A549 (cell line): Measurements from ENCODE around the gene P2RX4. TPM values are rescaled to one million over a fixed set of nuclear protein-coding genes. Genes with fewer than 3 reads are reported as not detected.

Source experiments
- ATAC-seq, 2 experiments: fragments of 200-7000 bp in 1 of 2; fragments of >200 bp in 1 of 2; cut with Nextera tagmentation in 1 of 2; cut with Tn5 transposase in 1 of 2; 3 replicates each; pipeline versions ENCODE4 v1.8.0 to v1.9.1; 2018 to 2020; ENCODE audit warnings: mild to moderate bottlenecking in 1 of 2, moderate library complexity in 1 of 2
- CTCF ChIA-PET: fragments of 300-600 bp; sonication (Branson Sonifier 250); formaldehyde crosslinking; extraction: SDS; loops from one replicate; lab custom pipeline; 2021; ENCODE audit warnings: antibody characterized with exemption, inconsistent platforms; lab: Yijun Ruan, JAX
- POLR2A ChIA-PET: fragments of 350-600 bp; formaldehyde crosslinking; extraction: SDS; loops from one replicate; lab custom pipeline; 2021; ENCODE audit warnings: antibody characterized with exemption, inconsistent platforms; lab: Yijun Ruan, JAX
- DNase-seq, 2 experiments: peaks; one replicate each; pipeline versions ENCODE4 v3.0.0 to v3.0.0-alpha.2; 2011 to 2016; ENCODE audit warnings: low read depth in 1 of 2, low spot score in 1 of 2
- FAIRE-seq: peaks from 2 replicates; lab custom pipeline; 2011; peaks lifted over from hg19 to GRCh38; lab: Jason Lieb, UNC
- H3K27ac ChIP-seq, 2 experiments: fragments of >200 bp; sonication (Bioruptor Twin); formaldehyde crosslinking; 3 replicates each; pipeline ENCODE4 v1.5.1; 2016 to 2017
- H3K4me1 ChIP-seq: fragments of >200 bp; sonication (Bioruptor Twin); formaldehyde crosslinking; 3 replicates; pipeline ENCODE4 v1.6.1; 2016
- H3K4me2 ChIP-seq: fragments of >200 bp; sonication (Bioruptor Twin); formaldehyde crosslinking; 3 replicates; pipeline ENCODE4 v1.6.1; 2016
- H3K4me3 ChIP-seq: fragments of >200 bp; sonication (Bioruptor Twin); formaldehyde crosslinking; 3 replicates; pipeline ENCODE4 v1.5.1; 2016
- H3K9me3 ChIP-seq: fragments of >200 bp; sonication (Bioruptor Twin); formaldehyde crosslinking; 3 replicates; pipeline ENCODE4 v1.6.1; 2016
- CEBPB ChIP-seq, 2 experiments: fragments of >200 bp in 1 of 2; sonication (Bioruptor Twin) in 1 of 2; formaldehyde crosslinking in 1 of 2; IDR thresholded peaks; 2 replicates each; pipeline ENCODE4 v1.6.1; 2012 to 2016
- CHD4 ChIP-seq: fragments of 200-600 bp; sonication (generic); IDR thresholded peaks from 2 replicates; pipeline ENCODE4 v1.6.1; 2016; ENCODE audit warnings: antibody characterized with exemption, mild to moderate bottlenecking, borderline replicate concordance
- EP300 ChIP-seq, 2 experiments: fragments of >200 bp; sonication (Bioruptor Twin); formaldehyde crosslinking; IDR thresholded peaks; 2 replicates in 1 of 2; 3 replicates in 1 of 2; pipeline ENCODE4 v1.6.1; 2016 to 2017
- FOSB ChIP-seq: fragments of 250-450 bp; sonication (Bioruptor Pico); IDR thresholded peaks from 2 replicates; pipeline ENCODE4 v1.5.0; 2020; ENCODE audit warnings: mild to moderate bottlenecking, moderate library complexity
- FOSL2 ChIP-seq, 2 experiments: fragments of 450-650 bp in 1 of 2; fragments of >200 bp in 1 of 2; sonication (Bioruptor Twin) in 1 of 2; formaldehyde crosslinking; IDR thresholded peaks; 2 replicates each; pipeline versions ENCODE4 v1.5.0 to v1.6.1; 2016 to 2020; ENCODE audit warnings: mild to moderate bottlenecking in 1 of 2, moderate library complexity in 1 of 2
- GATA3 ChIP-seq: IDR thresholded peaks from 2 replicates; pipeline ENCODE4 v1.6.1; 2012; ENCODE audit warnings: borderline replicate concordance
- HOXB13 ChIP-seq: fragments of 250-450 bp; sonication (Bioruptor Pico); IDR thresholded peaks from 2 replicates; pipeline ENCODE4 v1.5.0; 2020; ENCODE audit warnings: low read depth, mild to moderate bottlenecking, moderate library complexity
- JUN ChIP-seq, 2 experiments: fragments of >200 bp; sonication (Bioruptor Twin); formaldehyde crosslinking; IDR thresholded peaks; 2 replicates in 1 of 2; 3 replicates in 1 of 2; pipeline ENCODE4 v1.6.1; 2016 to 2017
- KDM1A ChIP-seq: fragments of 200-600 bp; sonication (generic); IDR thresholded peaks from 2 replicates; pipeline ENCODE4 v1.6.1; 2016; ENCODE audit warnings: low read depth, mild to moderate bottlenecking
- KDM5A ChIP-seq: fragments of 200-600 bp; sonication (generic); IDR thresholded peaks from 2 replicates; pipeline ENCODE4 v1.6.1; 2016; ENCODE audit warnings: antibody characterized with exemption, mild to moderate bottlenecking
- MAZ ChIP-seq: fragments of 150-350 bp; IDR thresholded peaks from 2 replicates; pipeline ENCODE4 v1.6.1; 2014; ENCODE audit warnings: antibody characterized with exemption, low read depth, low read length, borderline replicate concordance
- MYC ChIP-seq: IDR thresholded peaks from 2 replicates; pipeline ENCODE4 v1.6.1; 2012; ENCODE audit warnings: mild to moderate bottlenecking, inconsistent platforms, low read length, improper control_type of control experiment, borderline replicate concordance
- NFE2L2 ChIP-seq: fragments of 150-350 bp; conservative IDR thresholded peaks from 2 replicates; pipeline ENCODE4 v1.6.1; 2014; ENCODE audit warnings: low read length
- NPAS2 ChIP-seq: fragments of 250-450 bp; sonication (Bioruptor Pico); IDR thresholded peaks from 2 replicates; pipeline ENCODE4 v1.8.0; 2022; ENCODE audit warnings: mild to moderate bottlenecking, moderate library complexity, borderline replicate concordance
- PHF8 ChIP-seq: fragments of 200-600 bp; sonication (generic); IDR thresholded peaks from 2 replicates; pipeline ENCODE4 v1.6.1; 2016; ENCODE audit warnings: low read depth, mild to moderate bottlenecking, antibody characterized with exemption, moderate library complexity, borderline replicate concordance
- RAD21 ChIP-seq, 2 experiments: fragments of >200 bp in 1 of 2; sonication (Bioruptor Twin) in 1 of 2; formaldehyde crosslinking in 1 of 2; IDR thresholded peaks in 1 of 2; conservative IDR thresholded peaks in 1 of 2; 2 replicates in 1 of 2; 3 replicates in 1 of 2; pipeline ENCODE4 v1.6.1; 2012 to 2018; ENCODE audit warnings: inconsistent platforms in 1 of 2
- RCOR1 ChIP-seq: fragments of 150-350 bp; IDR thresholded peaks from 2 replicates; pipeline ENCODE4 v1.6.1; 2014; ENCODE audit warnings: antibody characterized with exemption, low read length, low read depth
- RNF2 ChIP-seq: fragments of 200-600 bp; sonication (generic); IDR thresholded peaks from 2 replicates; pipeline ENCODE4 v1.6.1; 2016; ENCODE audit warnings: low read depth, mild to moderate bottlenecking, antibody characterized with exemption, moderate library complexity, borderline replicate concordance
- SREBF2 ChIP-seq: fragments of 450-650 bp; IDR thresholded peaks from 2 replicates; pipeline ENCODE4 v1.6.1; 2014; ENCODE audit warnings: mild to moderate bottlenecking, moderate library complexity
- ZNF302 ChIP-seq: fragments of 250-450 bp; sonication (Bioruptor Pico); IDR thresholded peaks from 2 replicates; pipeline ENCODE4 v1.9.0; 2021; ENCODE audit warnings: inconsistent platforms, mild to moderate bottlenecking, moderate library complexity
- ZSCAN20 ChIP-seq: fragments of 250-450 bp; sonication (Bioruptor Pico); IDR thresholded peaks from 2 replicates; pipeline ENCODE4 v1.8.0; 2022; ENCODE audit warnings: mild to moderate bottlenecking, moderate library complexity
- WGBS: methylation state at CpG from one replicate; pipeline ENCODE4 v1.1.6; 2017; ENCODE audit errors: missing lambda C conversion rate; 5-methylcytosine and 5-hydroxymethylcytosine counted together
- polyA plus RNA-seq, 4 experiments: library from polyadenylated mRNA; depleted of rRNA in 3 of 4; stranded (reverse); fragments of >200 nt; fragmentation: RNase III in 1 of 4; extraction: RNeasy Plus Mini Kit Qiagen cat#74134 plus additional on column Dnase treatment in 1 of 4; gene quantifications; 2 replicates in 3 of 4; 3 replicates in 1 of 4; pipeline ENCODE4 v1.2.3, GENCODE V29; 2011 to 2017
- TF ChIP-seq, protein P1 (sequence below): fragments of >200 bp; sonication (Bioruptor Twin); formaldehyde crosslinking; IDR thresholded peaks from 3 replicates; pipeline ENCODE4 v1.5.1; 2016
- TF ChIP-seq, protein P2 (sequence below): fragments of 450-650 bp; IDR thresholded peaks from 2 replicates; pipeline ENCODE4 v1.6.1; 2014; ENCODE audit warnings: antibody characterized with exemption
- TF ChIP-seq, protein P3 (sequence below): IDR thresholded peaks from 2 replicates; pipeline ENCODE4 v1.6.1; 2012

P2RX4 gene
- polyA plus RNA-seq, 2 of the 4 experiments (the other 2 are of a cell fraction), result 16.0 to 27.5 TPM

GRCh38 chr12:121186826-121187225, 23.1 kb upstream of the P2RX4 start (continued):
- TF ChIP-seq, protein P1, sequence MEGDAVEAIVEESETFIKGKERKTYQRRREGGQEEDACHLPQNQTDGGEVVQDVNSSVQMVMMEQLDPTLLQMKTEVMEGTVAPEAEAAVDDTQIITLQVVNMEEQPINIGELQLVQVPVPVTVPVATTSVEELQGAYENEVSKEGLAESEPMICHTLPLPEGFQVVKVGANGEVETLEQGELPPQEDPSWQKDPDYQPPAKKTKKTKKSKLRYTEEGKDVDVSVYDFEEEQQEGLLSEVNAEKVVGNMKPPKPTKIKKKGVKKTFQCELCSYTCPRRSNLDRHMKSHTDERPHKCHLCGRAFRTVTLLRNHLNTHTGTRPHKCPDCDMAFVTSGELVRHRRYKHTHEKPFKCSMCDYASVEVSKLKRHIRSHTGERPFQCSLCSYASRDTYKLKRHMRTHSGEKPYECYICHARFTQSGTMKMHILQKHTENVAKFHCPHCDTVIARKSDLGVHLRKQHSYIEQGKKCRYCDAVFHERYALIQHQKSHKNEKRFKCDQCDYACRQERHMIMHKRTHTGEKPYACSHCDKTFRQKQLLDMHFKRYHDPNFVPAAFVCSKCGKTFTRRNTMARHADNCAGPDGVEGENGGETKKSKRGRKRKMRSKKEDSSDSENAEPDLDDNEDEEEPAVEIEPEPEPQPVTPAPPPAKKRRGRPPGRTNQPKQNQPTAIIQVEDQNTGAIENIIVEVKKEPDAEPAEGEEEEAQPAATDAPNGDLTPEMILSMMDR, result no peak
- no peak for TF ChIP-seq JUN (IDR thresholded peaks at IDR 0.05)
- TF ChIP-seq EP300 (IDR thresholded peaks at IDR 0.05), result no peak
- no peak for TF ChIP-seq FOSL2 (IDR thresholded peaks at IDR 0.05)
- TF ChIP-seq FOSL2 (CRISPR knock-in tag; IDR thresholded peaks at IDR 0.05), result no peak

GRCh38 chr12:121187501-121187900, 22.4 kb upstream of the P2RX4 start:
- ChIA-PET CTCF (no interaction called here), POLR2A (no interaction called here)
- DNase-seq (no peak), FAIRE-seq (no peak), ATAC-seq (no peak)
- WGBS, result 66% methylated on average over 7 of the region's 7 CpGs
- Histone ChIP-seq H3K4me3 (no peak overlapping the region), H3K9me3 (no peaks in the 10 kb centered on the region; the same call in 2 of the 3 replicates), H3K4me2 (no peak overlapping the region), H3K4me1 (no peaks in the 10 kb centered on the region), H3K27ac (no peak overlapping the region)
- TF ChIP-seq MYC (no peak), NPAS2 (CRISPR knock-in tag) (no peak), KDM1A (no peak), CHD4 (no peak), PHF8 (no peak), FOSB (CRISPR knock-in tag) (no peak), SREBF2 (no peak)
- TF ChIP-seq, protein P2, sequence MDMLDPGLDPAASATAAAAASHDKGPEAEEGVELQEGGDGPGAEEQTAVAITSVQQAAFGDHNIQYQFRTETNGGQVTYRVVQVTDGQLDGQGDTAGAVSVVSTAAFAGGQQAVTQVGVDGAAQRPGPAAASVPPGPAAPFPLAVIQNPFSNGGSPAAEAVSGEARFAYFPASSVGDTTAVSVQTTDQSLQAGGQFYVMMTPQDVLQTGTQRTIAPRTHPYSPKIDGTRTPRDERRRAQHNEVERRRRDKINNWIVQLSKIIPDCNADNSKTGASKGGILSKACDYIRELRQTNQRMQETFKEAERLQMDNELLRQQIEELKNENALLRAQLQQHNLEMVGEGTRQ, result no peak

DNA sequence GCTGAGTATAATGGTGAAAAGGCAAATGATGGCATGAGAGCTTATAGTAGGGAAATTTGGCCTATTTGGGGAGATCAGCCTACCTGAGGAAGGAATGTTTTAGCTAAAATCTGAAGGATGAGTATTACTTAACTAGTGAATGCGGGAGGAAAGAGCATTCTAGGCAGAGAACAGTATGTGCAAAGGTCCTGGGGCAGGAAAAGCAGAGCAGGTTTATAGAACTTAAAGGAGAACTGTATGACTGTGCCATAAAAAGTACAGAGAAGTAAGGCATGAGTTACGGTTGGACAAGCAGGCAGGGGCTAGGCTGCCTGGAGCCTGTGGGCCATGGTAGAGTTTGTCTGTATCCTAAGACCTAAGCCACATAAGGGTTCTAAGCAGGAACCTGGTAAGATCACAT, 21.7 kb upstream of the P2RX4 start:
- no peaks in the 10 kb centered on the region for H3K4me1 ChIP-seq
- H3K4me3 ChIP-seq, result no peak overlapping the region
- H3K27ac ChIP-seq, result no peak overlapping the region
- ChIA-PET CTCF (no interaction called here), POLR2A (no interaction called here)
- no peak overlapping the region for H3K4me2 ChIP-seq
- TF ChIP-seq SREBF2 (no peak), GATA3 (no peak), HOXB13 (no peak), KDM5A (no peak), ZSCAN20 (CRISPR knock-in tag) (no peak), ZNF302 (CRISPR knock-in tag) (no peak)
- TF ChIP-seq, protein P3, sequence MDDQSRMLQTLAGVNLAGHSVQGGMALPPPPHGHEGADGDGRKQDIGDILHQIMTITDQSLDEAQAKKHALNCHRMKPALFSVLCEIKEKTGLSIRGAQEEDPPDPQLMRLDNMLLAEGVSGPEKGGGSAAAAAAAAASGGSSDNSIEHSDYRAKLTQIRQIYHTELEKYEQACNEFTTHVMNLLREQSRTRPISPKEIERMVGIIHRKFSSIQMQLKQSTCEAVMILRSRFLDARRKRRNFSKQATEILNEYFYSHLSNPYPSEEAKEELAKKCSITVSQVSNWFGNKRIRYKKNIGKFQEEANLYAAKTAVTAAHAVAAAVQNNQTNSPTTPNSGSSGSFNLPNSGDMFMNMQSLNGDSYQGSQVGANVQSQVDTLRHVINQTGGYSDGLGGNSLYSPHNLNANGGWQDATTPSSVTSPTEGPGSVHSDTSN, result no peak
- no peak for ATAC-seq
- no peaks in the 10 kb centered on the region for H3K9me3 ChIP-seq
- WGBS, result 67% methylated on average over 2 of the region's 2 CpGs
- no peak for FAIRE-seq
- no peak for DNase-seq

- ChIA-PET CTCF (no interaction called here), POLR2A (no interaction called here)
- H3K4me1 ChIP-seq, result no peaks in the 10 kb centered on the region
- no peak overlapping the region for H3K4me2 ChIP-seq
- no peak for DNase-seq
- H3K4me3 ChIP-seq, result no peak overlapping the region
- 88% methylated on average over 9 of the region's 9 CpGs for WGBS
- no peak for ATAC-seq
- TF ChIP-seq RAD21 (conservative IDR thresholded peaks at IDR 0.05 in 1 of 2, IDR thresholded peaks at IDR 0.05 in 1 of 2) (no peak), NFE2L2 (no peak), NPAS2 (CRISPR knock-in tag) (no peak), RCOR1 (no peak), MAZ (no peak), RNF2 (no peak), CEBPB (IDR thresholded peaks at IDR 0.05) (no peak)
- H3K9me3 ChIP-seq, result no peaks in the 10 kb centered on the region
- FAIRE-seq, result no peak
- H3K27ac ChIP-seq, result no peak overlapping the region
Observed at GRCh38 chr12:121189131-121189530, 20.8 kb upstream of the P2RX4 start.
